Activated CD4-positive, CD25-positive, alpha-beta regulatory T cell treated with anti-CD3 and anti-CD28 coated beads, Interleukin-2, amount 50 U/mL, for 72 hours (primary cell): ENCODE data around the gene CCDC177.

ENCODE experiments used
- DNase-seq: peaks from one replicate; pipeline ENCODE4 v3.0.0; 2021

Gene CCDC177

DNA sequence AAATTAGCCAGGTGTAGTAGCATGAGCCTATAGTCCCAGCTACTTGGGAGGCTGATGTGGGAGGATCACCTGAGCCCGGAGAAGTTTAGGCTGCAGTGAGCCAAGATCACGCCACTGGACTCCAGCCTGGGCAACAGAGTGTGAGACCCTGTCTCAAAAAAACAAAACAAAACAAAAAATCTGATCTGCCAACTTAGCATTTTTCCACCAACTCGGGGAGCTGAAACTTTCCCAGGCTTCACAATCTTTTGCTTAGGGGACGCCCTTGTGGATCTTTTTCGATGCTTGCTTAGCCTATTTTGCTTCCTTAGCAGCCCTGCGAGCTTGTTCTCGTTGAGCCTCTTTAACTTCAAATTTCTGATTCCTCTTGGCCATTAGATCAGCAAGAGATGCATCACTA lies 13.8 kb downstream of the CCDC177 start:
- DNase-seq = no peak

DNA sequence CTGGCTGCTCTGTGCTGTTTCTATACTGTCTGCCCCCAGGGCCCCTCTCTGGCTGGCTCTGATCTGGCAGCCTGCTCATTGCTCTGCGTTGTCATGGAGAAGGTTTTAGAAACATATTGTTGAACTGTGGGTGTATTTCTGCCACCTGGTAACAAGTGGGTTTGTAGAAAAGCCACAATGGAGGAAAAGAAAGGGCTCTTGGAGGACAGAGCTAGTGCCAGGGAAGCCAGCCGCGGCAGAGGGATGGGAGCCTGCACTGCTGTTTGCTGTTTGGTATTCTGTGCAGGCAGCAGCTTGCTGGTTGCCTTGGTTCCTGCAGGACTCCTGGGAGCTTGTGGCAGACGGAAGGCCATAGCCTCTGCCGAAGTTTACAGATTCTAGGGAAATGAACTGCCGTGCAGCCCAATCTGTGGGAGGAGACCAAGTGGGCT lies 15.1 kb downstream of the CCDC177 start:
- DNase-seq = no peak

DNA sequence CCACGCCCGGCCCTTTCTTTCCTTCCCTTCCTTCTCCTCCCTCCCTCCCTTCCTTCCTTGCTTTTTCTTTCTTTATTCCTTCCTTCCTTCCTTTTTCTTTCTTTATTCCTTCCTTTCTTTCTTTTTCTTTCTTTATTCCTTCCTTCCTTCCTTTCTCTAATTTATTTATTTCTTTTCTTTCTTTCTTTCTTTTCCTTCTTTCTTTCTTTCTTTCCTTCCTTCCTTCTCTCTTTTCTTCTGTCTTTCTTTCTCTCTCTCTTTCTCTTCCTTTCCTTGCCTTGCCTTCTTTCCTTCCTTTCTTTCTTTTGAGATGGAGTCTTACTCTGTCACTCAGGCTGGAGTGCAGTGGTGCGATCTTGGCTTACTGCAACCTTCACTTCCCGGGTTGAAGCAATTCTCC lies 15.9 kb downstream of the CCDC177 start:
- DNase-seq = no peak

- DNase-seq = no peak
These were observed 20.2 kb downstream of the CCDC177 start for GRCh38 chr14:69554500-69554899.

DNA sequence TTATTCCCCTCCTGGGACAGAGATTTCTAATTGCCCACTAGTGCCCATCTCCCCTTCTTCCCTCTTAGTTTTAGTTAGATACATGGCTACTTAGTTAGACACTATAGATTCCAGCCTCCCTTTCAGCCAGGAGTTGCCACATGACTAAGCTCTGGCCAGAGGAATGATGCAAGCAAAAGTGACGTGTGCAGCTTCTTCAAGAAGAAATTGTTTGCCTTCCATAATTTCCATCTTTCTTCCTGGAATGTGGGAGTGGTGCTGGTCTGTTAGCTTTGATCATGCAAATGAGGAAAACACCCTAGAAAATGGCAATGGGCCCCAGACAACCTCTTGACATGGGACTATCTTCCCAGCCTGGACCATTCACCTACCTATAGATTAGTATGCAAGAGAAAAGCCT lies 21.4 kb downstream of the CCDC177 start:
- DNase-seq = no peak

- DNase-seq = no peak
These were observed 23.2 kb downstream of the CCDC177 start for GRCh38 chr14:69551511-69551910.

GRCh38 chr14:69548566-69548965 lies 26.1 kb downstream of the CCDC177 start:
- no peak for DNase-seq

GRCh38 chr14:69547701-69548348 lies 26.8 kb downstream of the CCDC177 start:
- DNase-seq = peak; percentile 58

DNA sequence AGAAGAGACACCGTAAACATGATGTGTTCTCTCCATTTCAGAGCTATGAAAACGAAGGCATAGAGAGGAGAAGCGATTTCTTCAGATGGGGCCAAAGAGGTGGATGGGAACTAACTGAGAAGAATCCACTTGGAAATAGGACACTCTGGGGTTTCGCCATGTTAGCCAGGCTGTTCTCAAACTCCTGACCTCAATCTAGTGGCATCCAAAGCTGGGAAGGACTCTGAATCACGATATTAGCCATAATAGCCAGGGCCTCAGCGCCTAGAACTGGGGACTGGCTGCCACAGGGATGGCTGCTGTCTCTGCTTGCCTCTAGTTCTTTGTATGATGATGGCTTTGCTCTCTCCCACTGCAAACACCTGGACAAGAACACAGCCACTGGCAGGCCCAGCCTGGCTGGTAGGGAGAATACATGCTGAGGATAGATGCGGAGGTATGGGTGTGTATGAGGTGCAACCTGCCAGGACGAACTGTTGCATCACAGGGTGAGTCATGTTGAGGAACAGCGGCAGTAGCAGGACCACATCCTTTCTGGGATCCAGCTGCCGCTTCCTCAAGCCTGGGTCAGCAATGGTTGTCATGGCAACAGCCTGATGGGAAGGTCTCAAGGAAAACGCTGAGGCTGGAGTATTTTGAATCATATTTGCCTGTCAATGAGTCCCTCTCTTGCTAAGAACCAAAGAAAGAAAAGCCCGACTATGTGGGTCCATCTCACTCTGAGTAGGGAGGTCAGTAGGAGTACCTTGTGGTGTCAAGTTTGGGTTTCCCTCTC lies 31.1 kb downstream of the CCDC177 start:
- DNase-seq = peak; percentile 34

- DNase-seq = no peak
These were observed 32.4 kb downstream of the CCDC177 start for GRCh38 chr14:69542311-69542710.

DNA sequence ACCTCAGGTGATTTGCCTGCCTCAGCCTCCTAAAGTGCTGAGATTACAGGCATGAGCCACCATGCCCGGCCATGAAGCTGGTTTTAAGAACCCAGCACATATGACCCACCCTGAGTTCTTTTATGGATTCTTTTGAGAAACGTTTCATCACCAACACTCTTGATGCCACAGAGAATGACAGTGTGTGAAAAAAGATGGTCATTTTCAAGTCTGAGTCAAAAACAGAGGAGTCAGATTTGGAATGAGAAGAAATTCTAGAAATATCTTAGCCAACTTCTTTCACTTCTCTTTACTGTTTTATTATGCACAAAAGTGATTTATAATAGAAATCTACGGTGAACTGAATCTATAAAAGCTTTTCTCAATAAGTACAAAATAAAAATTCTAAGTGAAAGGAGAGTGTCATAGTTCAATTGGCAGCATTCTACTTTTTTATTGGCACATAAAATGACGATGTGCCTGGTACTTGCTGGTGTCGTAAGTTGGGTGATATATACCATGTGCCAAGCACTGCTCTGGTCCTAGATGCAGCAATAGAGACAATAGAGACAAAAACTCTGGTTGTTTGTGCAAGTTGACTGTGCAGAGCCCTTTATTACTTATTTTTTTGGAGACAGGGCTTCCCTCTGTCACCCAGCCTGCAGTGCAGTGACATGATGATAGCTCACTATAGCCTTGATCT lies 33.9 kb downstream of the CCDC177 start:
- DNase-seq = no peak

- DNase-seq = no peak
These were observed 34.9 kb downstream of the CCDC177 start for GRCh38 chr14:69539631-69540410.

GRCh38 chr14:69538766-69539165 lies 35.9 kb downstream of the CCDC177 start:
- no peak for DNase-seq

- no peak for DNase-seq
These were observed 36.8 kb downstream of the CCDC177 start for GRCh38 chr14:69537900-69538299.

GRCh38 chr14:69536971-69537370 lies 37.7 kb downstream of the CCDC177 start:
- DNase-seq = no peak

- DNase-seq = no peak
These were observed 39.3 kb downstream of the CCDC177 start for GRCh38 chr14:69535230-69535848.

GRCh38 chr14:69532561-69533340 lies 41.9 kb downstream of the CCDC177 start:
- no peak for DNase-seq

DNA sequence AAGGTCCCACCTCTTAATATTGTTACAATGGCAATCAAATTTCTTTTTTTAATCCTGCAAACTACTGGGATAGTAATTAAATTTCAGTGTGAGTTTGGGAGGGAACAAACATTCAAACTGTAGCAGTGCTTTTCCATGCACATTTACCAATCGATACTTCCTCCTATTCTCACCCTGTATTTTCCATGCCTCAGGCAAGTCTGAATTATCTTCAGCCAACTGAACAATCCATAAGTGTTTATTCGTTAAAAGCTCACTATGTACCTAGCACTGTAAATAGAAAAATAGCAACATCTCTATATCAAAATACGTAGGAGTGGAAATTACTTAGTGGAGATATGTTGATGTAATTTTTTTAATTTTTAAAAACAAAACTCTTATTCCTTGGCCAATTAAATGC lies 43.5 kb downstream of the CCDC177 start:
- no peak for DNase-seq

GRCh38 chr14:69530095-69530494 lies 44.6 kb downstream of the CCDC177 start:
- no peak for DNase-seq

- no peak for DNase-seq
These were observed 45.1 kb downstream of the CCDC177 start for GRCh38 chr14:69529563-69529962.

DNA sequence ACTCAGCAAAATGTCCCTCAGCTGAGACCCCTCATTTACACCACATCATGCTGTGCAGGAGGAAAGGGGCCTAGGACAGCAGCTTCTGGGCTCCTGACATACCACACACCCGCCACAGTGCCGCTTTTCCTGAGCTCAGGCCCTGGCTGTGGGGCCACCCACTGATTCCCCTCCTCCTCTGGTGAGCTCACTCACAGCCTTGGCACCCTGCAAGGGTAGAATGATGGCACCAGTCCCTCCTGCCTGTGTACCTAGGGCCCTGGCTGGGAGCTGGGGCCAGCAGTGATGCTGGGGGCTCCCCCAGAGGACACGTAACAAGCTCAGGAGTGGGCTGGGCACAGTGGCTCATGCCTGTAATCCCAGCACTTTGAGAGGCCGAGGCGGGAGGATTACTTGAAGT lies 45.7 kb downstream of the CCDC177 start:
- no peak for DNase-seq

GRCh38 chr14:69528143-69528542 lies 46.5 kb downstream of the CCDC177 start:
- DNase-seq = no peak
